T-cell (primary cell): ENCODE results near the gene TNKS1BP1. TPM values are rescaled to one million over a fixed set of nuclear protein-coding genes. Genes with fewer than 3 reads are reported as not detected.

Experiments used
- ATAC-seq, 4 experiments: fragments of 200-7000 bp in 3 of 4; fragments of 150-1000 bp in 1 of 4; cut with Tn5 transposase; replicated peaks in 1 of 4; 1 replicate in 3 of 4; 2 replicates in 1 of 4; pipeline ENCODE4 v1.10.0; 2021; ENCODE audit warnings: moderate library complexity in 3 of 4, mild to moderate bottlenecking in 2 of 4, moderate number of reproducible peaks in 1 of 4
- CTCF ChIA-PET, 2 donors: fragments of 300-600 bp; sonication (Branson Sonifier 250); formaldehyde crosslinking; loops; one replicate each; lab custom pipeline; 2022; ENCODE audit warnings: antibody characterized with exemption in 2 of 2; lab: Charles Lee
- POLR2A ChIA-PET, 2 donors: fragments of 300-600 bp; sonication (Branson Sonifier 250); formaldehyde crosslinking; loops; one replicate each; lab custom pipeline; 2022; ENCODE audit warnings: antibody characterized with exemption in 2 of 2; lab: Charles Lee
- DNase-seq, 35 experiments: peaks; one replicate each; pipeline versions ENCODE4 v3.0.0 to v3.0.0-alpha.2; 2013 to 2023
- H3K27ac ChIP-seq: one replicate; pipeline ENCODE4 v1.5.1; 2013; ENCODE audit warnings: low read length
- H3K27me3 ChIP-seq, 2 experiments: replicated peaks in 1 of 2; 1 replicate in 1 of 2; 2 replicates in 1 of 2; pipeline versions ENCODE4 v1.6.1 to v1.7.0; 2013; ENCODE audit warnings: low read length in 1 of 2, mixed read lengths in 1 of 2; ENCODE audit not compliant: control insufficient read depth in 2 of 2, insufficient read depth in 2 of 2; ENCODE audit errors: extremely low read depth in 1 of 2
- H3K36me3 ChIP-seq, 2 donors: 1 replicate in 1 of 2; 2 replicates in 1 of 2; pipeline versions ENCODE4 v1.6.1 to v1.7.0; 2013; ENCODE audit warnings: low read length in 1 of 2; ENCODE audit not compliant: control insufficient read depth in 2 of 2, insufficient read depth in 1 of 2; ENCODE audit errors: extremely low read depth in 1 of 2
- H3K4me1 ChIP-seq, 2 experiments: 1 replicate in 1 of 2; 2 replicates in 1 of 2; pipeline versions ENCODE4 v1.6.1 to v1.7.0; 2013; ENCODE audit warnings: low read length in 2 of 2, mixed read lengths in 1 of 2; ENCODE audit not compliant: insufficient read depth in 2 of 2, control insufficient read depth in 1 of 2; ENCODE audit errors: extremely low read depth in 1 of 2
- H3K4me3 ChIP-seq, 2 donors: 1 replicate in 1 of 2; 2 replicates in 1 of 2; pipeline versions ENCODE4 v1.5.1 to v1.7.0; 2013; ENCODE audit warnings: mild to moderate bottlenecking in 2 of 2, low read length in 1 of 2, moderate library complexity in 1 of 2; ENCODE audit not compliant: control insufficient read depth in 1 of 2; ENCODE audit errors: extremely low read depth in 1 of 2
- H3K9me3 ChIP-seq: 2 replicates; pipeline ENCODE4 v1.7.0; 2013
- H3K27ac Mint-ChIP-seq, 2 donors: one replicate each; pipeline ENCODE4 v1.8.0; 2020 to 2021; ENCODE audit warnings: mild to moderate bottlenecking in 2 of 2, mixed read lengths in 2 of 2
- H3K27me3 Mint-ChIP-seq, 2 donors: one replicate each; pipeline ENCODE4 v1.8.0; 2021 to 2022; ENCODE audit warnings: mixed read lengths in 2 of 2
- H3K36me3 Mint-ChIP-seq: one replicate; pipeline ENCODE4 v1.8.0; 2021; ENCODE audit warnings: mixed read lengths
- H3K4me1 Mint-ChIP-seq, 3 donors: one replicate each; pipeline ENCODE4 v1.8.0; 2020 to 2022; ENCODE audit warnings: mixed read lengths in 3 of 3, mild to moderate bottlenecking in 1 of 3
- H3K4me3 Mint-ChIP-seq, 3 donors: one replicate each; pipeline ENCODE4 v1.8.0; 2020 to 2022; ENCODE audit warnings: mild to moderate bottlenecking in 3 of 3, mixed read lengths in 3 of 3, moderate library complexity in 3 of 3
- H3K9me3 Mint-ChIP-seq, 3 donors: one replicate each; pipeline ENCODE4 v1.8.0; 2020 to 2022; ENCODE audit warnings: mixed read lengths in 3 of 3
- WGBS: methylation state at CpG from one replicate; pipeline ENCODE4 v1.1.5; 2013; ENCODE audit warnings: missing lambda C conversion rate; ENCODE audit not compliant: insufficient coverage; 5-methylcytosine and 5-hydroxymethylcytosine counted together
- total RNA-seq, 35 experiments: library from RNA in 6 of 35; stranded (reverse) in 6 of 35; fragments of 120-200 nt in 1 of 35; gene quantifications; one replicate each; pipeline versions ENCODE4 v1.2.1 to v1.2.4 and lab custom pipeline; 2013 to 2026

Gene TNKS1BP1
- total RNA-seq, 5 donors from 2014 or later (not counting 1 experiment from before 2014, with no cell fraction given), result 13.9 to 22.9 (median 18.9) TPM

DNA sequence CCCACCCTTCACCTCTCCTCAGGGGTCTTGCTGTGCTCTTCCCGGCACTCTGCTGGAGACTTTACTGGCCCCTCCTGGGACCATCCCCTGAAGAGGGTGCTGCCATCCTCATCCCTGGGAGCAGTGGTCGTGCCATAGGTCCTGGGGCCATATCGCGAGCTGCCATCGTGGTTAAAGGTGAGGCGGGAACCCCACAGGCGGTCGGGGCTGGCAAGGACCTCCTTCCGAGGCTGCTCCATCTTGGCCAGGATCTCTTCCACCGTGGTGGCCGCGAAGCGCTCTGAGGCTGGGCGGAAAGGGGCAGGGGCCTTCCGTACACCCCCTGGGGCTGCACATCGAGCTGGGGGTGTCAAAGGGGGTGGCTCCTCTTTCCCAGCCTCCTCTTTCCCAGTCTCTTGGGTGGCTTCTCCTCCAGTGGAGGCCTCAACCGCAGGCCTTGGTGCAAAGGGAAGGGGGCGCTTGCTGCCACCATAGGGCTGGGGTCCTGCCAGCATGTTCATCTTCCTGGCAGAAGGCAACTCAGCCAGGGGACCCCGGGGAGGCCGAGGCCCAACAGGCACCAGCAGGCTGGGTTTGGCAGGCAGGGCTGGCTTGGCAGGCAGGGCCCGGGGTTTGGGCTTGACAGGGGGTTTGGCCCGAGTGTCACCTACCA lies 4.6 kb downstream of the TNKS1BP1 start:
- Mint-ChIP-seq H3K9me3 (no peaks in the 10 kb centered on the region), H3K27ac (no peak overlapping the region), H3K4me1 (peaks cover 21 to 23% (median 23%) of the 10 kb centered on the region in 3 donors), H3K4me3 (no peak overlapping the region), H3K27me3 (no peaks in the 10 kb centered on the region), H3K36me3 (peaks cover 6% of the 10 kb centered on the region)
- DNase-seq (no peak), ATAC-seq (no peak)
- Histone ChIP-seq H3K36me3 (peaks cover 2 to 3% of the 10 kb centered on the region in 2 donors), H3K4me3 (no peak overlapping the region), H3K27me3 (no peaks in the 10 kb centered on the region), H3K9me3 (no peaks in the 10 kb centered on the region), H3K27ac (no peak overlapping the region), H3K4me1 (peaks cover 0 to 17% of the 10 kb centered on the region in 2 experiments)
- ChIA-PET CTCF (interaction anchor here in 1 of 2 donors (0.6 kb wide), 1 partner anchor 483 kb away, joined by 3 read pairs; no protein-coding TSS in a partner anchor), POLR2A (no interaction called here)
- 95% methylated on average over 17 of the region's 22 CpGs for WGBS

DNA sequence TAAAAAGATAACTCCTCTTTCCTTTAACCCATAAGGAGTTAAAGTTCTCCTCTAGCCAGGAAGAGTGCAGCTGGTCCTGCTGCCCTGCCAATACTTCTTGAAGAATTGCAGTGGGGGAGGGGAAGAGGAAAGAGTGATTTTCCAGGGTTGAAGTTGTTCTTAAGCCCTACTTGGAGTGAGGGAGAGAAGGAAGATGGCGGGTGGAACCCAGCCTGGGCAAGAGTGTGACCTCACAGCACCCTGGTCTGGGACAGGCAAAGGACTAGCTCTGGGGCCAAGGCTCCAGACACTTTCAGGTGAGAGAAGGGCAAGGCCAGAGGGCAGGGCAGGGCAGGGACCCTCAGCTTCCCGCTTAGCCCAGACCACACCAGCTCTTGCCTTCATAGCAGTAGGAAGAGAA lies 6.6 kb downstream of the TNKS1BP1 start:
- H3K4me3 ChIP-seq, result no peak overlapping the region
- no peak overlapping the region for H3K4me3 Mint-ChIP-seq
- H3K27me3 ChIP-seq, result no peaks in the 10 kb centered on the region
- no peaks in the 10 kb centered on the region for H3K9me3 Mint-ChIP-seq
- no peaks in the 10 kb centered on the region for H3K27me3 Mint-ChIP-seq
- 86% methylated on average over 1 of the region's 2 CpGs for WGBS
- DNase-seq (no peak), ATAC-seq (no peak)
- peaks cover 8 to 16% (median 11%) of the 10 kb centered on the region in 3 donors for H3K4me1 Mint-ChIP-seq
- no peak overlapping the region for H3K27ac Mint-ChIP-seq
- H3K36me3 ChIP-seq, result peaks cover 3 to 6% of the 10 kb centered on the region in 2 donors
- peaks cover 0 to 6% of the 10 kb centered on the region in 2 experiments for H3K4me1 ChIP-seq
- no peak overlapping the region for H3K27ac ChIP-seq
- H3K9me3 ChIP-seq, result no peaks in the 10 kb centered on the region
- ChIA-PET POLR2A (interaction anchor here in 1 of 2 donors (0.6 kb wide), 1 partner anchor 240 kb away, joined by 3 read pairs; no protein-coding TSS in a partner anchor), CTCF (interaction anchor here in 1 of 2 donors (0.6 kb wide), 1 partner anchor 139 kb away, joined by 3 read pairs; no protein-coding TSS in a partner anchor)
- H3K36me3 Mint-ChIP-seq, result peaks cover 6% of the 10 kb centered on the region

GRCh38 chr11:57316017-57316416 lies 8.7 kb downstream of the TNKS1BP1 start:
- Histone ChIP-seq H3K9me3 (no peaks in the 10 kb centered on the region), H3K27ac (no peak overlapping the region), H3K4me3 (no peak overlapping the region), H3K4me1 (peaks cover 0 to 20% of the 10 kb centered on the region in 2 experiments), H3K27me3 (peaks cover 0 to 3% of the 10 kb centered on the region in 2 experiments), H3K36me3 (peaks cover 3 to 6% of the 10 kb centered on the region in 2 donors)
- no peak for ATAC-seq
- DNase-seq, result no peak
- no peak overlapping the region for H3K4me3 Mint-ChIP-seq
- WGBS, result 80% methylated on average over 3 of the region's 3 CpGs
- CTCF ChIA-PET, result interaction anchor here in 1 of 2 donors (0.6 kb wide), 1 partner anchor 30 kb away, joined by 3 read pairs; no protein-coding TSS in a partner anchor
- peaks cover 6% of the 10 kb centered on the region for H3K36me3 Mint-ChIP-seq
- POLR2A ChIA-PET, result no interaction called here
- H3K4me1 Mint-ChIP-seq, result peaks cover 10 to 11% (median 10%) of the 10 kb centered on the region in 3 donors
- no peaks in the 10 kb centered on the region for H3K27me3 Mint-ChIP-seq
- no peak overlapping the region for H3K27ac Mint-ChIP-seq
- H3K9me3 Mint-ChIP-seq, result no peaks in the 10 kb centered on the region

GRCh38 chr11:57315491-57315890 lies 9.3 kb downstream of the TNKS1BP1 start:
- no peak overlapping the region for H3K4me3 Mint-ChIP-seq
- Histone ChIP-seq H3K9me3 (no peaks in the 10 kb centered on the region), H3K27ac (no peak overlapping the region), H3K4me1 (peaks cover 0 to 24% of the 10 kb centered on the region in 2 experiments), H3K4me3 (no peak overlapping the region), H3K27me3 (peaks cover 0 to 3% of the 10 kb centered on the region in 2 experiments), H3K36me3 (peaks cover 3 to 6% of the 10 kb centered on the region in 2 donors)
- POLR2A ChIA-PET, result no interaction called here
- peaks cover 3% of the 10 kb centered on the region for H3K36me3 Mint-ChIP-seq
- H3K27me3 Mint-ChIP-seq, result no peaks in the 10 kb centered on the region
- ATAC-seq (peak in 1 of 4 experiments; percentile 42), DNase-seq (peak in 2 of 35 experiments; percentile 17 to 21)
- no peak overlapping the region for H3K27ac Mint-ChIP-seq
- H3K9me3 Mint-ChIP-seq, result no peaks in the 10 kb centered on the region
- CTCF ChIA-PET, result interaction anchor here in 1 of 2 donors (0.6 kb wide), 1 partner anchor 30 kb away, joined by 3 read pairs; no protein-coding TSS in a partner anchor
- peaks cover 6 to 14% (median 14%) of the 10 kb centered on the region in 3 donors for H3K4me1 Mint-ChIP-seq
- WGBS, result 38% methylated on average over 8 of the region's 8 CpGs

DNA sequence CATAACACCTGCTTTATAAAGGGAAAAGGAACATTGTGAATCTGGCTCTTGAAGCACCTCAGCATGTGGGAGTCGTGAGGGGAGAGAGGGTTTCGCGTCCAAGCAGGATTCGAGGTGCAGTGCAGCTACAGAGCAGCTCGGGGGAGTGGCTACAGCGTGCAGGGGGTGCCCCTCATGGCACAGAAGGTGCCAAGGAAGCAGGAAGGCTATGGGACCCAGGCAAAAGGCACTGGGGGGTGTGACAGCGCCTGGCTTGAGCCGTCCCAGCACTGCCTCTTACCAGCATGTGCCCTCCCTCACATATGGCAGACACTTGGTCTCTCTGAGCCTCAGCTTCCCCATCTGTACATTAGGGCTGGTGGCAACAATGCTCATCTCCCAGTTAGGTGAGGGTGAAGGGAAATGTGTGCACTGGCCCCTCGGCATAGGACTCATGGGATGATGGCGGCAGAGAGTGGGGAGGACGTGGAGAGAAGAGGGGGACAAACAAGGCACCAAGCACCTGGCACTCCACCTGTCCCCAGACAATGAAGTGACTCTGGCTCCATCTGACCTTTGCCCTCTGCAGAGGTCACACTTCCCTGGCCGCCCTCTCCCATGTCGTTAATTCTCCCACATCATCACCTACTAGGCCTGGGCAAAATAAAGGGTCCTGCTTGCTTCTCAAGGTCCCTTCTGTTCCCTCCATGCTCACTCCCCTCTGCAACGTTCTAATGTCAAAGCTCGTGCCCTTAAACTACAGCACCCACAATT lies 10.4 kb downstream of the TNKS1BP1 start:
- no peaks in the 10 kb centered on the region for H3K9me3 Mint-ChIP-seq
- Histone ChIP-seq H3K9me3 (no peaks in the 10 kb centered on the region), H3K27ac (no peak overlapping the region), H3K4me3 (no peak overlapping the region), H3K27me3 (peaks cover 0 to 3% of the 10 kb centered on the region in 2 experiments), H3K4me1 (peaks cover 0 to 24% of the 10 kb centered on the region in 2 experiments), H3K36me3 (peaks cover 3 to 4% of the 10 kb centered on the region in 2 donors)
- no peak overlapping the region for H3K27ac Mint-ChIP-seq
- CTCF ChIA-PET, result interaction anchor here in 1 of 2 donors (0.5 kb wide), 1 partner anchor 179 kb away, joined by 4 read pairs; no protein-coding TSS in a partner anchor
- no peak overlapping the region for H3K4me3 Mint-ChIP-seq
- POLR2A ChIA-PET, result no interaction called here
- H3K36me3 Mint-ChIP-seq, result peaks cover 10% of the 10 kb centered on the region
- no peaks in the 10 kb centered on the region for H3K27me3 Mint-ChIP-seq
- ATAC-seq (no peak), DNase-seq (no peak)
- WGBS, result 86% methylated on average over 10 of the region's 15 CpGs
- peaks cover 6 to 14% (median 14%) of the 10 kb centered on the region in 3 donors for H3K4me1 Mint-ChIP-seq

DNA sequence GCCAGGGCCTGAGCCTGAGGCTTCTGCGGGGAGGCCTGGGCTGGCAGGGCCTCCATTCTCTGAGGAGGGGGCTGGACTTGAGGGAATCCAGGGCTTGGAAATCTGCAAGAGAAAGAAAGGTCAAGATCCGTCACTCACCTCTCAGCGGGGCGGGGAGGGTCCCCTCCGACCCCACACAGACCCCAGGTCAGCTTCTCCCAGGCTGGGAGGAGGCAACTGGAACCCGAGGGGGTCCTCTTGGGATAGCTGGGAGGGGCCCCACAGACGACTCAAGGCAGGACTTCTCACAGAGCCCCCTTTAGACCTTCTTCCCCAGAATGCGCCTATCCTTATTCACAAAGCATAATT lies 11.0 kb downstream of the TNKS1BP1 start:
- Histone ChIP-seq H3K27ac (no peak overlapping the region), H3K9me3 (no peaks in the 10 kb centered on the region), H3K27me3 (peaks cover 0 to 3% of the 10 kb centered on the region in 2 experiments), H3K36me3 (peaks cover 3 to 4% of the 10 kb centered on the region in 2 donors), H3K4me1 (peaks cover 0 to 24% of the 10 kb centered on the region in 2 experiments), H3K4me3 (no peak overlapping the region)
- 83% methylated on average over 1 of the region's 8 CpGs for WGBS
- no peak overlapping the region for H3K4me3 Mint-ChIP-seq
- ChIA-PET CTCF (no interaction called here), POLR2A (no interaction called here)
- peaks cover 7% of the 10 kb centered on the region for H3K36me3 Mint-ChIP-seq
- H3K4me1 Mint-ChIP-seq, result peaks cover 6 to 14% (median 14%) of the 10 kb centered on the region in 3 donors
- DNase-seq (no peak), ATAC-seq (no peak)
- no peak overlapping the region for H3K27ac Mint-ChIP-seq
- no peaks in the 10 kb centered on the region for H3K27me3 Mint-ChIP-seq
- no peaks in the 10 kb centered on the region for H3K9me3 Mint-ChIP-seq
